Psoas muscle (tissue), 8 donors: ENCODE measurements around the gene STXBP6. TPM values are rescaled to one million over a fixed set of nuclear protein-coding genes. Genes with fewer than 3 reads are reported as not detected.

Source experiments
- ATAC-seq, 4 donors: fragments of 200-7000 bp; cut with Tn5 transposase; one replicate each; pipeline ENCODE4 v1.9.1; 2020; ENCODE audit warnings: moderate library complexity in 3 of 4, mild to moderate bottlenecking in 2 of 4
- DNase-seq, 2 donors: peaks; one replicate each; pipeline ENCODE4 v3.0.0-alpha.2; 2020
- H3K27ac ChIP-seq: fragments of 200-600 bp; one replicate; pipeline ENCODE4 v1.8.0; 2022
- H3K27me3 ChIP-seq, 3 donors: fragments of 200-600 bp in 1 of 3; one replicate each; pipeline versions ENCODE4 v1.6.1 to v1.8.0; 2013 to 2022; ENCODE audit warnings: low read length in 2 of 3, mild to moderate bottlenecking in 2 of 3, moderate library complexity in 1 of 3; ENCODE audit not compliant: insufficient read depth in 3 of 3
- H3K36me3 ChIP-seq, 2 donors: fragments of 200-600 bp in 1 of 2; one replicate each; pipeline versions ENCODE4 v1.6.1 to v1.8.0; 2013 to 2022; ENCODE audit warnings: low read depth in 1 of 2, mild to moderate bottlenecking in 1 of 2, moderate library complexity in 1 of 2; ENCODE audit not compliant: insufficient read depth in 1 of 2
- H3K4me1 ChIP-seq: fragments of 200-600 bp; one replicate; pipeline ENCODE4 v1.8.0; 2022
- H3K4me3 ChIP-seq: fragments of 200-600 bp; one replicate; pipeline ENCODE4 v1.8.0; 2022; ENCODE audit warnings: mild to moderate bottlenecking
- H3K9me3 ChIP-seq: fragments of 200-600 bp; one replicate; pipeline ENCODE4 v1.8.0; 2022
- CTCF ChIP-seq: fragments of 200-600 bp; IDR thresholded peaks from one replicate; pipeline ENCODE4 v1.8.0; 2022; ENCODE audit warnings: antibody characterized with exemption
- WGBS, 3 donors: extraction: QIAGEN DNeasy Blood & Tissue Kit; methylation state at CpG; one replicate each; pipeline versions ENCODE4 v1.1.6 to v1.1.7; 2013; 5-methylcytosine and 5-hydroxymethylcytosine counted together
- intact Hi-C, 2 donors: fragments of 100-400 bp; cut with DNase I; formaldehyde crosslinking; loops; one replicate each; pipeline versions ENCODE4 v1.11.0 to v1.14.2; 2022
- polyA plus RNA-seq, 3 donors: library from polyadenylated mRNA; stranded (reverse); fragments of 200-250 nt; gene quantifications; one replicate each; pipeline ENCODE4 v1.2.3, GENCODE V29; 2013
- total RNA-seq, 4 donors: library from RNA; stranded (reverse); fragmentation: NEBNext Ultra II Directional in 2 of 4; extraction: Animal tissue kit (Norgen Biotek cat#: 25700) in 2 of 4; gene quantifications; one replicate each; pipeline versions ENCODE4 v1.2.1 to v1.2.4, GENCODE V29; 2021 to 2023
- donor health status: healthy with polysubstance abuse.
- donor health status: DM: no; HTN: no; CAD: no; lungs with moderate emphysema.
- donor health status: Bipolar disorder and iron deficiency.
- donor health status: healthy.
- donor health status: DM: yes; HTN: yes; CAD: no.
- donor health status: DM: no; HTN: no; CAD: no.
- donor health status: DM: no; HTN: no; CAD: no.
- donor health status: DM: yes; HTN: yes; CAD: no.

The STXBP6 gene
- total and polyA plus RNA-seq, 7 donors = 1.1 to 3.5 (median 2.2) TPM

DNA sequence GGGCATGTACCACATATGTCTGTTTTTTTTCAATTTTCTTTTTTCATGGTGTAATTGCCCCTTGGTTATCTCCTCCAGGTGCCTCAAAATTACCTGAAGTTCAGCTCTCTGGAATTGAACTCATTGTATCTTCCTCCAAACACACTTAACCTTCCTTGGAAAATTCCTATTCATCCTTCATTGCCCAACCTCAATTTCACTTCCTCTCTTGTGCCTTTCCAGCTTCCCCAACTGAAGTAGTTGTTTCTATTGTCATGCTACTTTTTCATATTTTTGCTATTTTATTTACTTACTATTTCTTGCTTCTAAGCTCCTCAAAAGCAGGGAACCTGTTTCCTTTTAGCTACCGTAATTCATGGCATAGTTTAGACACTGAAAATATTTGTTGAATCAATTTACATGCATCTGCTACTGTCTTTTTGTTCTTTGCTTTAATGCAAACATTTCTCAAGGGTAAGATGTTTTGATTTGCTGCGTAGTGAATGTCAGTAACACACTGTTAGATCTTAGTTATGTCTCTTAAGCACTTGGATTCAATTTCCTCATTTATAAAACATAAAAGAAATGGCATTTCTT lies 37.0 kb upstream of the STXBP6 start:
- no peak overlapping the region for H3K4me3 ChIP-seq
- H3K27ac ChIP-seq = no peak overlapping the region
- no peaks in the 10 kb centered on the region for H3K9me3 ChIP-seq
- peaks cover 0 to 3% (median 0%) of the 10 kb centered on the region in 3 donors for H3K27me3 ChIP-seq
- no peak for TF ChIP-seq CTCF
- H3K36me3 ChIP-seq = no peaks in the 10 kb centered on the region
- WGBS, 3 donors = 40 to 73% (median 69%) methylated on average over 2 of the region's 2 CpGs
- no peaks in the 10 kb centered on the region for H3K4me1 ChIP-seq
- intact Hi-C loops = no loop called here
- ATAC-seq (no peak), DNase-seq (no peak)

DNA sequence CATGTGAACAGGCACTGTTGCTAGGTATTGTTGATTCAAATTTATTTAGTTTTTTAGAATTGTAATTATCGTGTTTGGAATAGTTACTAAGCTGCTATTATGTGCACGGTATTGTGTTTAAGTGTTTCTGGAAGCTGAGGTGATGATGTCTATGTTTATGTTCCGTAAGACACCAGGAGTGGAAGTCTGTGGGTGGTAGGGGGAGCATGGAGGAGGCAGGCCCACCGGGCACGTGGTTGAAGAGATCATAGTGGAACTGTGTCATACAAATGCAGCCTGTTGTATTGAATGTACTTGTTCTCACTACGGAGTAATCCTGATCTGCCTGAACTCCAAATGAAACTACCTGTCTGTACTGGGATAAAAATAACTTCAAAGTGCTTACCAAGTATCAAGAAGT lies 36.1 kb upstream of the STXBP6 start:
- 54 to 66% (median 56%) methylated on average over 6 of the region's 6 CpGs for WGBS, 3 donors
- Histone ChIP-seq H3K4me1 (no peaks in the 10 kb centered on the region), H3K27me3 (peaks cover 0 to 3% (median 0%) of the 10 kb centered on the region in 3 donors), H3K27ac (no peak overlapping the region), H3K4me3 (no peak overlapping the region), H3K9me3 (no peaks in the 10 kb centered on the region), H3K36me3 (no peaks in the 10 kb centered on the region)
- no peak for ATAC-seq
- intact Hi-C loops = no loop called here
- TF ChIP-seq CTCF = no peak
- DNase-seq = no peak

DNA sequence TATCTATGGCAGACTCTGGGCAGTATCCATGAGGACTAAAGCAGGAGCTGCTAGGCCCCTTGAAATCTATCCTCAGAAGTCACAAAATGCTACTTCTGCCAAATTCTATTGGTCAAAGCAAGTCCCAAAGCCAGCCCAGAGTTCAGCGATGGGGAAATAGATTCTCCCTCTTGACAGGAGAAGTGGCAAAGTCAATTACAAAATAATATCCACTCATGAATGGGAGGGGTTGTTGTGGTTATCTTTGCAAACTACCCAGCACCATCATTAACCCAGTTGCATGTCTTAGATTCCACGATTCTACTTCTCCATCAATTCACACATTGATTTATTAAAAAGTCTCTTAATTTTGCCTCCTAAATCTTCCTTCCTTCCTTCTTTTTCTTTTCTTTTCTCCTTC lies 30.7 kb upstream of the STXBP6 start:
- TF ChIP-seq CTCF = no peak
- no peaks in the 10 kb centered on the region for H3K36me3 ChIP-seq
- no peaks in the 10 kb centered on the region for H3K4me1 ChIP-seq
- no peak overlapping the region for H3K27ac ChIP-seq
- WGBS, 3 donors = 82 to 92% (median 87%) methylated on average over 2 of the region's 2 CpGs
- no peaks in the 10 kb centered on the region for H3K27me3 ChIP-seq
- DNase-seq (no peak), ATAC-seq (no peak)
- intact Hi-C loops = no loop called here
- H3K4me3 ChIP-seq = no peak overlapping the region
- H3K9me3 ChIP-seq = no peaks in the 10 kb centered on the region

DNA sequence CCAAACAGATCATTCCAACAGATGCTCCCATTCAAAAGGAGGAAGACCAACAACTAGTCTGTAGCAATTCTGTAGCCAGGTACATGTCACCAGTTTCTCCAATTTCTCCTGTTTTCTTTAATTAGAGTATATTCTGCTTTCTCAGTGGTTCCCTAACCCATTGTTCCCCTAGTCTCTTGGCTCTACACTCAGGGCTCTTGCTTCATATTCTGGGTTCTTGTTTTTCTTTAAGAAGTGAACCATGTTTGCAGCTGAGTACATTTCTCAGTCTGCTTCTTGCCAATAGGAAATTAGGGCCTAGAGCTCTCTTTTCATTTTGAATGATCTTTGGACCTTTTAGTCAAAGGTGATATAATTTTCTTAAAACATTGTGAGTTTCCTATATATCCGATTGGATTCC lies 29.4 kb upstream of the STXBP6 start:
- no peak for TF ChIP-seq CTCF
- H3K4me1 ChIP-seq = no peaks in the 10 kb centered on the region
- 89 to 100% (median 100%) methylated on average over 1 of the region's 1 CpG for WGBS, 3 donors
- ATAC-seq = no peak
- no peak overlapping the region for H3K27ac ChIP-seq
- H3K27me3 ChIP-seq = no peaks in the 10 kb centered on the region
- no peaks in the 10 kb centered on the region for H3K9me3 ChIP-seq
- no peaks in the 10 kb centered on the region for H3K36me3 ChIP-seq
- DNase-seq = no peak
- no peak overlapping the region for H3K4me3 ChIP-seq
- intact Hi-C loops = no loop called here

DNA sequence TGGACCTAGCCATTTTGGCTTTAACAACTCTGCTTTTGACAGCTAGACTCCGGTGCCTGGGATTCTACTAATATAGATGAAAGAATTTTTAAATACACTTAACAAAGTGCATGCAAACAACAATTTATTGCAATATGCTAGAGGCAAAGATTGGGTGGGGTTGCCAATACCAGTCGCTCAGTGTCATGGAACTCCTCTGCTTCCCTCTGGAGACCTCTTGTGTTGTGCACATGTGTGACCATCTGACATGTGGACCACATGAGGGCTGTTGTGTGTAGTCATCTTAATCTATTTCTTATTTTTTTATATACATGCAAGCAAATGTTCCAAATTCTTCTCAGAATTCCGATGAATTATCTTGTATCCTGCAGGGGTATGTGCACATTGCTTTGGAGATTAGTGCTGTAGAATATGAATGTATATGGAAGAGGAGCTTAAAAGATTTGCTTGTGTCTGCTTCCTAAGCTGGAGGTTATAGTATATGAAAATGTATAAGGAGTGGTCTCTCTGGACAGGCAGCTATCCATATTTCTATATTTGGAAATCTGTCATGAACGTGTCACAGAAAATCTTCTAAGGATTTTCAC lies 24.2 kb upstream of the STXBP6 start:
- no peak for ATAC-seq
- intact Hi-C loops = no loop called here
- Histone ChIP-seq H3K36me3 (no peaks in the 10 kb centered on the region), H3K4me3 (no peak overlapping the region), H3K9me3 (no peaks in the 10 kb centered on the region), H3K27me3 (no peaks in the 10 kb centered on the region), H3K27ac (no peak overlapping the region), H3K4me1 (no peaks in the 10 kb centered on the region)
- 75 to 77% (median 77%) methylated on average over 4 of the region's 4 CpGs for WGBS, 3 donors
- DNase-seq = no peak
- no peak for TF ChIP-seq CTCF
